NCI-H2196 (cell line): ENCODE measurements around the gene CRPPA.

Experiments used
- DNase-seq: peaks from one replicate; lab custom pipeline; 2025; ENCODE audit not compliant: unreplicated experiment; lab: John Stamatoyannopoulos, UW

The CRPPA gene

DNA sequence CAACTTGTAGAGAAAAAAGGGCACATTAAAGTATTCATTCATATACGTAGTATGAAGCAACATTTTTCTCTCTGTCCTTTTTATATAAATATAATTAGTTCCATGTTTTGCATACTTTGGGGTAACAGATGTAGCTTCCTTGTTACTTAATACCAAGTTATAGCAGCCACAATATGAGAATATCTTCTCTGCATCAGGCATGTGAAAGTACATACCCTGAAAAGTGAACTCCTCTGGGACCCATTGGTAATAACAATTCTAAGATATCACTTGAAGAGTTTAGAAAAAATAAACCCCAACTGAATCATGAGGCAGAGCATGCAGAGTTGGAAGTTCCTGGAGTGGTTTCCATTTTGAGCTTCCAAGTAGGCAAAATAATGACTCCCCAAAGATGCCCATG is 2.4 kb upstream of the CRPPA start:
- DNase-seq = no peak

DNA sequence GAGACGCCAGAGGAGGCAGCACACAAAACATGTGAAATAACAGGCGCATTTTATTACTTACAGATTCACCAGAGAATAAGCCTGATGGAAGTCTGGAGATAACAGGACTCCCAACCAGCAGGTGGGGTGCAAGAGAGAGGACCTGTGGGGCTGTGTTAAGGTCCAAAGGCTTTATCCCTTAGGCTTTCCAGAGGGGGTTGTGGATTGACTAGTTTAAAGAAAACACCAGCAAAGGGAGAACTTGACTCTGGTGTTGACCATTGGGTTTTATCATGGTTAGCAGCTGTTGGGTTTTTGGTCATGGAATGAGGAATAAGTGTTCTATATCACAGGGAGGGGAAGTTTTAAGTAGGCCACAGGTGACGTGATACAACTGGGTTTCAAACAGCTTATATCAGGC is 1.6 kb upstream of the CRPPA start:
- no peak for DNase-seq

DNA sequence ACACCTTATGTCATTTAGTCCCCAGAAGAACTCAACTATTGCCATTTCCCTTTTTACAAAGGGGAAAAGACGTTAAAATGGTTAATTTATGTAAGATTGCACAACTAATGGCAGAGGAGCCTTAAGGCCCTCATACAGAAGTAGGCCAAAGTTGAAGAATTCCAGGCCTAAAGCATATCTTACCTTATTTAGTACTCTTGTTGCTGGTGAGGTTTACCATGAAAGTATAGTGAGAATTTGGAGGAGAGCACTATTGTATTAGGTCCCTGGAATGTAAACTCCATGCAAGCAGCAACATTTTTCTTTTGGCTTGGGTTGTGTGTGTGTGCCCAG is 731 bp upstream of the CRPPA start:
- no peak for DNase-seq

DNA sequence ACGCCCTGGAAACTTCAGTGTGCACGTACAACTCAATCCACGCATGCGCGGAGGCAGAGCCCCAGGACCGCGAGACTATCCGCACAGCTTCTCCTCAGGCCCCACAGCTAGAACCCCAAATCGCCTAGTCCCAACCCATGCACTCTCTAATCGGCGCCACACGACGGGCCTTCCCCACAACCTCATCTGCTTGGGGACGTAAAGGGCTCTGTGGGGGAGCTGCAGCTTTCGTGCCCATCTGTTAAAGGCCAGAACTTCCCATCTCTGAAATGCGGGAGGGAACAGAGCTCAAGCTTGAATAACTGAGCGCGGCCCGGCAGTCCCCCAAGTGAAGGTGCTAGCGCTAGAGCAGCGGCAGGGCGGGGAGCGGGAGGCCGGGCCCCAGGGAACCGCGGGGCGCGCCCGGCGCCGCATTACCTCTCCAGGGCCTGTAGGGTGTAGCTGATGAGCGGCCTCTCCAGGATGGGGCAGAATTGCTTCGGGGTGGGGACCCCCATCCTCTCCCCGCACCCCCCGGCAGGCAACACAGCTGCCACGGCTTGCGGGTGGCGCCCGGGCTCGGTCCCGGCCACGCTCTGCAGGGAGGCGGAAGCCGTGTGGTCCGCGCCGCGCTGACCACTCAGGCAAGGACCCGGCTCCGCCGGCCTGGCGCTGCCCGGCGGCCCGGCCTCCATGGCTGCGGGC is 547 bp downstream of the CRPPA start:
- peak; percentile 75 for DNase-seq

DNA sequence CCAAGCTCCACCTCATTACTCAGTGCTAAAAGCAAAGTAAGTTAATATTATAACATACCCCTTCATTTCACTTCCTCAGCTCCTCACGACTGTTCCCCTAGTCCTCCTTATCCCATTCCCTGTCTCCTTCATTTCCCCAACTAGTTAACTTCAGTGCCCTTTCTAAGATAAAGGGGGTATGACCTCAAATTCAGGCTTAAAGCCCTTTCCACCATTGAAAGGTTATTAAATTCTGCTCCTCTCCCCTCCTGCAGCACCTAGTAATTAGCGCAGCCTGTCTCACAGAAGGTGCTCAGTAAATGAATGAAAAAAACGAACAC is 1.0 kb downstream of the CRPPA start:
- no peak for DNase-seq

DNA sequence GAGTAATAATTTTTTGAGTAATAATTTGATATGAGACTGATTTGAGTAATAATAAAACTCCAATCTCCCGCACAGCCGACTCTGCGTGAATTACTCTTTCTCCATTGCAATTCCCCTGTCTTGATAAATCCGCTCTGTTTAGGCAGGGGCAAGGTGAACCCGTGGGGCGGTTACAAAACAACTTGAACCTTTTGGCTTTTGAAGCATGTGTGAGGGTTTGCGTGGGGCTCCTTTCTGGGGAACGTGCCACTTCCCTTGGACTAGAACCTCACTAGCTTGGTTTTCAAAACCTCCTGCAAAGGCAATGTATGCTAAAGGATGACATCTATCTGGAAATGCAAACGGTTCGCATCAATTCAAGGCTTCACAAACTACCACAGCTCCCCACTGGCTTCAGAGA is 1.5 kb downstream of the CRPPA start:
- DNase-seq = no peak

DNA sequence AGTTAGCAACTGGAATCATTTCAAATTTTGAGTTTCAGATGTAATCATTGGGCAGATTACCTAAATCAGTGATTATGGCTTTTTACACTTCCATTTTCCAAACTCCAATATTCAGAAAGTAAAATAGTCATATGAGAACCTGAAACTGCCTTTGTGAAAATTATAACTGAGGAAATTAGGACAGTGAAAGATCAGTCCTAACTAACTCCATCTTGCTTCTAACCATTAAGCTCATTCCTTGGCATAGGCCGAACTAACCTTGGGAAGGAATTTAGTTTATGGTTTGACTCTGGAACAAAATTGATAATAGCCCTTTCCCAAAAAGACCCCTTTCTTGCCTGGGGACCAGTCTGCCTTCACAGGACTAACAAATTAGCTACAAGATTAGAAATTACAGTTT is 2.2 kb downstream of the CRPPA start:
- no peak for DNase-seq

DNA sequence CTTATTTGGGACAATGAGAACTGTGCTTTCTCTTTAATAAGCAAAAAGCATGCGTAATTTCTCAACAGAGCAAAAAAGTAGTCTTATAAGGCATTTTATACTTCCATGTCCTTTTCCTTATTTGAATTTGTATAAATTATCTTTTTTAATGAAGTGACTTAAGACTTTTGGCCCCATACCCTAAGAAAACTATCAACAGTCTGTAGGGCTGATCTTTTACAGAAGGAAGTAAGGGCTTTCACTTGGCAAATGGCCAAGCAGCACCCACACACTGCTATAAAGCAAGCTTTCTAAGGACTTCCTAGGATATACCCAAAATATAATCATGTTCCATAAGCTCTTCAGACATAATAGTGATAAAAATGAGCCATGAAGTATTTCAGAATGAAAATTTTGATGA is 3.4 kb downstream of the CRPPA start:
- DNase-seq = no peak

DNA sequence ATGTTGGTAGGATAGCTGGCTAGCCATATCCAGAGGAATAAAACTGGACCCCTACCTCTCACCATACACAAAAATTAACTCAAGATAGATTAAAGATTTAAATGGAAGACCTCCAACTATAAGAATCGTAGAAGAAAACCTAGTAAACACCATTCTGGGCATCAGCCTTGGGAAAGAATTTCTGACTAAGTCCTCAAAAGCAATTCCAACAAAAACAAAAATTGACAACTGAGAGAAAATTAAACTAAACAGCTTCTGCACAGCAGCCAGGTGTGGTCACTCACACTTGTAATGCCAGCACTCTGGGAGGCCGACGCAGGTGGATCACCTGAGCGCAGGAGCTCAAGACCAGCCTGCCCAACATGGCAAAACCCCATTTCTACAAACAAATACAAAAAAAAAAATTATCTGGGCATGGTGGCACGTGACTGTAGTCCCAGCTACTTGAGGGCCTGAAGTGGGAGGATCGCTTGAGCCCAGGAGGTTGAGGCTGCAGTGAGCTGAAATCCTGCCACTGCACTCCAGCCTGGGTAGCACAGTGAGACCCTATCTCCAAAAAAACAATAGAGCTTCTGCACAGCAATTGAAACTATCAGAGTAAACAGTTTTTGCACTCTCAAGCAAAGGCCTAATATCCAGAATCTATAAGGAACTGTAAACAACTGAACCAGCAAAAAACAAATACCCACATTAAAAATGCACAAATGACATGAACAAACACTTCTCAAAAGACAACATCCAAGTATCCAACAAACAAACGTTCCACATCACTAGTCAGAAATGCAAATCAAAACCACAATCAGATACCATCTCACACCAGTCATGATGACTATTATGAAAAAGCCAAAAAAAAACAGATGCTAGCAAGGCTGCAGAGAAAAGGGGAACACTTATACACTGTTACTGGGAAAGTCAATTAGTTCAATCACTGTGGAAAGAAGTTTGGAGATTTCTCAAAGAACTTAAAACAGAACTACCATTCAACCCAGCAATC is 4.8 kb downstream of the CRPPA start:
- DNase-seq = no peak

DNA sequence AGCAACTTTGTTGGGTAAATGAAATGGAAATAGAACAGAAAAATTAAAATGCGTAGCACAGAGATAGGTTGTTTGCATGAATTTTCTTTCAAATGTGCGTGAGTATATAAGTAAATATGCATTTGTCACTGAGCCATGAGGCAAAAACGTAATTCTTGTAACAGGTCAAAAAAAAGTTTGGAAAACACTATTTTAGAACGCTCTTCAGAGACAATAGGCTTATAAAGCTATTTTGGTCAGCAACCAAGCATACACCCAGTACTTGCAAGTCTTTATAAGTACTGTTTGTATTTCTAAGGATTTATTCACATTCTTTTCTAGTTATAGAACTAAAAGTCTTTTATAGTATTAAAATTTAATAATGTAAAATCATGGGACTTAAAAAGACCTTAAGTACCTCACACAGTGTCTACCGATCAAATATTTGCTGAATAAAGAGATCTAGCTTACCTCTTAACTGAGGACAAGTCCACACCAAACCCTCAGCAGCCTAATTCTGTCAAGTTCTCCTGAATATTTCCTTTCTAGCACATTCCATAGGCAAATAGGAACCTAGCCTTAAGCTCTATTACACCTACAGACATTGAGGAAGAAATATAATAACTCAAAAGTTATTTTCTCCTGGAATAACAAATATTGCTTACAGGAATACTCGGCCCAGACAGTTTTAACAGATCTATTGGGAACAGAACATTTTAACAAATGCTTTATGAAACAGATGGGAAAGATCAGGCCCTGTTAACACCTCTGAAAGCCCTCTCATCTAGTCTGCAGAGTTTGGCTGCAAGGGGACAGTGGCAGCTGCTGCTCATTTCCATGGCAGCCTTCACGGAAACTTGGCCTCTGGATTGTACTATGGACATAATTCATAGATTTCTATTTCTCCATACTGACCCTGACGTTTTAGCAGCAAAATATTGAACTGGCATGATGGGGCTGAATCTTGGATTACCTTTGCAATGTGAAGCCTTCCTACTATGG is 8.8 kb downstream of the CRPPA start:
- DNase-seq = no peak

DNA sequence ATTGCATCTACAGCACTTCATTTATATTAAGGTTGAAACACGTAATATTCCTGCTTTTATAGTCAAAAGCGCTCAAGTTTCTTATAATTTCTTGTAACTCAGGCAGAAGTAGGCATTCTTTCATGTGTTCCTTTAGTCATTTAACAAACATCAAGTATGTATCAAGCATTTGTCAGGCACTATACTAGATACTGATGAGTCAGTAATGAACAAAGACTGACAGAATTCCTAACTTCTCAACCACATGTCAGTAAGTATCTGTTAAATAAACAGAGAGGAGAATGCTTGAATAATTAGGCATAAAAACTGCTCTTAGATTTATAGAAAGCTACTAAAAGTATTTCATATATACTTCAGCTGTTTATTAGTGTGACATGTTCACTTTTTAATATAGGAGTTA is 9.9 kb downstream of the CRPPA start:
- DNase-seq = no peak

DNA sequence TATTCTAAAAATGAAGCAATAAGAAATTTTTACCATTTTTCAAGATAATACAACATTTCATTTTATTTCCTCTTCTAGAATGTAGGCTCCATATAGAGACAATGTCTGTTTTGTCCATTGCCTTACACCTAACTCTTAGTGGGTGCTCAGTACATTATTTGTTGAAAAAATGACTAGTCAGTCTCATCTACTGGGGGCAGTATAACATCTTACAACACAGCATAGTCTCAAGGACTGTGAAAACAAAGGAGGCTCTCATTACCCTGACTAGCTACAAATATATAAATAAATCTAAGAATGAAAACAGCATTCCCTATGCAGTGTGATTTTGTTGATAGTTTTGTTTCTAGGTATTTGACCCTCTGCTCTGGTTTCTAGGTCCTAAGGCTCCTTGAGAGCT is 11.6 kb downstream of the CRPPA start:
- DNase-seq = no peak

DNA sequence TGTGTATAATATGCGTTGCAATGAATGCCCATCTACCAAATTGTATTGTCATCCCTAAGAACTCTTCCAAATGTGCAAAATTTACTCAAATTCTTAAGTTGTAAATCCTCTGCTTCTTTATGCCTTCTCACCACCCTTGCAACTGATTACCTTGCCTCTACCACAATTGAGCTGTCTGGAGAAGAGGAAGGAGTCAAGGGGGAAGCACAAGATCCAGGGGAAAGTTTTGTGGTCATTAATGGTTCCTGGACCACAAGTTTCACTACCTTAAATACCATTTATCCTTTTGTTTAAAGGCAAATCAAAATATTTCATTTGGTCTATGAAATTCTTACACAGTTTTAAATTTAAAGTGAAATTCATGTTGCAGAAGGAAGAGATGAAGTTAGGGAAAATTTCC is 16.7 kb downstream of the CRPPA start:
- DNase-seq = no peak

DNA sequence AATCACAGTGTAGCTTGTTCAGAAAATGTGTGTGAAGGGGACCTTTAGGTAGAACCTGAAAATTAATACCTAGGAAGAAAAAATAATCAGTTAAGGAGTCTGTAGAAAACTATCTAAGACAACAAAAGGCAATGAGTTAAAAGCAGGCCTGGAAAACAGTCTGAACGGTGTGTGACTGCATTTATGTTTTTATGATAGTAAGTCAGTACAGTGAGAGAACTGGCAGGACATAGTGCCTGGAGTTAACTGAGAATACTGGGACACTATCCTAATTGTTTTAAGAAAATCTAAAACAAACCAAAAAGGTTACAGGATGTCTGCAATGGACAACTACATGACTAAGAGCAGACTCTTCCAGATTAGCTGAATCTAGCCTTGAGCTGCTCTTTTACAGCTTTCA is 17.9 kb downstream of the CRPPA start:
- DNase-seq = no peak

DNA sequence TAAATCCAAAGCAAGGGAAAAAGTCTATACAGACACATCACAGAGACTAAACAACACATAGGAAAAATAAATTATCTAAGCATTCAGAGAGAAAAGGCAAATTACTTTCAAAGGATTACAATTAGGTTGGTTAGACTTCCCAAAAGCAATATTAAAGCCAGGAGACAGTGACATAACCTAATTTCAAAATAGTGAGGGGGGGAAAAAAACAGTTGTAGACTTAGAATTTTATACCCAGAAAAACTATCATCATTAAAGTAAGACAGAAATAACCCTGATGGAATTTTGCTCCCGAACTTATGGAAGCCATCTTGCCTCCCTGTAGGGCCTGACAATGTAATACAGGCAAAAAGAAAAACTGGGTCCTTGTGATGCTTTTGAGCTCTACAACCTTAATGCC is 18.4 kb downstream of the CRPPA start:
- DNase-seq = no peak

DNA sequence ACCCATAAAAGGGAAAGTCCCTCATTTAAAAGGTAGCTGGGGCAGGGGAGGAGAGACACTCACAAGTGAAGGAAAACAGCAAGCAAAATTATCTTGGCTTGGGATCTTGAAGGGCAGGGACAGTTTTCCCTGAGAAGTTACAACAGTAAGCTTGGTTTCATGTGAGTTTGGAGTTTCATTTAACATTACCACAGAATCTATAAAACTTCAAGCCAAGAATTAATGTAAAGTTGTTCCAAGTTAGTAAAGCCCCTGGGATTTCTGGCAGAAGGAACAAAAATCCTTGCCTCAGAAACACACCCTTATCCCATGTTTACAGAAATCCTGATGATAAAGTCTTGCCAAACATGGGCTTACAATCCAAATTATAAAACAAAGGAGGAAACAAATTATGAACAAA is 19.2 kb downstream of the CRPPA start:
- no peak for DNase-seq

DNA sequence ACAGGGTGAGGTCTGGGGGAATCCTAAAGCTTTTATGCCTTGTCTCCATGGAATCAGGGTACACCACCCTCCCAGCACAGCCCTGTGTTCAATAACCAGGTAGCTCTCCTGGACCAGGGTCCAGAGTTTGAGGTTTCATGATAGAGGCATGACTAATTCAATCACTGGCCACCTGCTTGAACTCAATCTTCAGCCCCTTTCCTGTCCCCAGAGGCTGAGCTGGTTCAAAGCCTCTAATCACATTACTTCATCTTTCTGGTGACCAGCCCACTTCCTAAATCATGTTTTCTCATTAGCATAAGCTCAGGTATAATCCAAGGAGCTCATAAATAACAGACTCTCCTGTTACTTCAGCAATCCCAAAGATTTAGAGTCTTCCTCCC is 20.5 kb downstream of the CRPPA start:
- no peak for DNase-seq

DNA sequence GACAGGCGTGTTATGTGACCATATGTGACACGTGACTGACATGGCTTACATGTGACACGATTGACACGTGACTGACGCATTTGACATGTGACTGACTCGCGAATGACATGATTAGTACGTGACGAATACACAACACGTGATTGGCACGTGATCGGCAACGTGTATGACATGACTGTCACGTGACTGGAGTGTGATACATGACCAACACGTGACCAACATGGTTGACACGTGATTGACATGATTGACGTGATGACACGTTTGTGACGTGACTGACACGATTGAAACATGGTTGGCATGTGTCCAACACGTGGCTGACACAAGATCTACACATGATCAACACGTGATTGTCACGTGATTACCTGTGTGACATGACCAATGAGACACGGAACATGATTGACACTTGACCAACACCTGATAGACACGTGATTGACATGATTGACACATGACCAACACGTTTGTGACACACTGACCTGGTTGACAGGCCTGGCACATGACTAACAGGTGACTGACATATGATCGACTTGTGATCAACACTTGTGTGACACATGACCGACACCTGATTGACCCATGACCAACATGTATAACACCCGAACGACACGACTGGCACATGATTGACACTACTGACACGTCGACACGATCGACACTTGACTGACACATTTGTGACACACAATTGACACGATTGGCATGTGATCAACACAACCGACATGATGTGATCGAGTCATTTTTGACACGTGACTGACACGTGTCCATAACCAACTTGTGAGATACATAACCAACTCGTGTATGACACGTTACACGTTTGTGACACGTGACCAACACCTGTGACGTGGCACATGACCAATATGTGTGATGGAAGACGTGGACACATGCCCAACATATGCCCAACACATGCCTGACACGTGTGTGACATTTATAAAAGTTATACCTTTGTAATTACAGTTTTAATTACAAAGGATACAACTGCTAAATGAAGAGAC is 21.1 kb downstream of the CRPPA start:
- DNase-seq = no peak

DNA sequence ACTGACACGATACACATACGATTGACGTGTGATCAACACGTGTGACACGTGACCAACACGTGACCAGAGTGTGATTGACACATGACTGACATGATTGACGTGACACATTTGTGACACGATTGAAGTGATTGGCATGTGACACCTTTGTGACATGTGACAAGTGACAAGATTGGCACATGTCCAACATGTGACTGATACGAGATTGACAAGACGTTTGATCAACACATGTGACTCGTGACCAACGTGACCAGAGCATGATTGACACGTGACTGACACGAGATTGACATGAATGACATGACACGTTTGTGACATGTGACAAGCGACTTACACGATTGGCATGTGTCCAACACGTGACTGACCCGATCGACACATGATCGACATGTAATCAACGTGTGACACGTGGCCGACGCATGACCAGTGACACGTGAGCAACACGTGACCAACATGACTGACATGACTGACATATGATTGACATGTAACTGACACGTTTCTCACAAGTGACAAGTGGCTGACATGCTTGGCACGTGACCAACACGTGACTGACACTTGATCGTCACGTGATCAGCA is 22.0 kb downstream of the CRPPA start:
- DNase-seq = no peak
